ENCODE results near the gene FRMD4B.

DNA sequence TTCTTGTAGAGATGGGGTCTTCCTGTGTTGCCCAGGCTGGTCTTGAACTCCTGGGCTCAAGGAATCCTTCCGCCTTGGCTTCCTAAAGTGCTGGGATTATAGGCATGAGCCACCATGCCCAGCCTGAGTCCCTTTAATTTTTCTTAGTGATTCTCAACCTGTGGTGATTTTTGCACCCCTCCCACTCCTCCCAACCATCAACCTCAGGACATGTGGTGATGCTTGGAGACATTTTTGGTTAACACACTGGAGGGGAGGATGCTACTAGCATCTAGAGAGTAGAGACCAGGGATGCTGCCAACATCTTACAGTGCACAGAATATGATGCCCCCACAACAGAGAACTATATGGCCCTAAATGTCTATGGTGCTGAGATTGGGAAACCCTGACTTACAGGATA, 180.5 kb downstream of the FRMD4B start:
- no peak for TF ChIP-seq POLR2AphosphoS5 (IDR thresholded peaks at IDR 0.05)
- no peak for TF ChIP-seq POLR2A (IDR thresholded peaks at IDR 0.05)

All from upper lobe of left lung (tissue), 4 donors.